Renal cortical epithelial cell (primary cell): ENCODE measurements around the gene METTL16. TPM values are rescaled to one million over a fixed set of nuclear protein-coding genes. Genes with fewer than 3 reads are reported as not detected.
"Not testable (repeated sequence)": the region's sequence is repeated elsewhere in the genome, so short reads cannot be mapped to it uniquely, and the experiment has no call there.

Experiments
- DNase-seq: peaks from one replicate; pipeline ENCODE4 v3.0.0-alpha.2; 2011; ENCODE audit warnings: low read depth
- total RNA-seq: library from RNA; depleted of rRNA; stranded (reverse); fragments of >200 nt; gene quantifications from 2 replicates; pipeline ENCODE4 v1.2.3, GENCODE V29; 2014

Gene METTL16, protein sequence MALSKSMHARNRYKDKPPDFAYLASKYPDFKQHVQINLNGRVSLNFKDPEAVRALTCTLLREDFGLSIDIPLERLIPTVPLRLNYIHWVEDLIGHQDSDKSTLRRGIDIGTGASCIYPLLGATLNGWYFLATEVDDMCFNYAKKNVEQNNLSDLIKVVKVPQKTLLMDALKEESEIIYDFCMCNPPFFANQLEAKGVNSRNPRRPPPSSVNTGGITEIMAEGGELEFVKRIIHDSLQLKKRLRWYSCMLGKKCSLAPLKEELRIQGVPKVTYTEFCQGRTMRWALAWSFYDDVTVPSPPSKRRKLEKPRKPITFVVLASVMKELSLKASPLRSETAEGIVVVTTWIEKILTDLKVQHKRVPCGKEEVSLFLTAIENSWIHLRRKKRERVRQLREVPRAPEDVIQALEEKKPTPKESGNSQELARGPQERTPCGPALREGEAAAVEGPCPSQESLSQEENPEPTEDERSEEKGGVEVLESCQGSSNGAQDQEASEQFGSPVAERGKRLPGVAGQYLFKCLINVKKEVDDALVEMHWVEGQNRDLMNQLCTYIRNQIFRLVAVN
- total RNA-seq: 13.4 and 18.2 TPM in 2 replicates

- peak; percentile 99 for DNase-seq
Observed at GRCh38 chr17:2511462-2512369, at the start of gene METTL16. METTL16 (minus strand) TSS chr17:2511888; CDS start chr17:2502331, 9,557 bp downstream.

DNA sequence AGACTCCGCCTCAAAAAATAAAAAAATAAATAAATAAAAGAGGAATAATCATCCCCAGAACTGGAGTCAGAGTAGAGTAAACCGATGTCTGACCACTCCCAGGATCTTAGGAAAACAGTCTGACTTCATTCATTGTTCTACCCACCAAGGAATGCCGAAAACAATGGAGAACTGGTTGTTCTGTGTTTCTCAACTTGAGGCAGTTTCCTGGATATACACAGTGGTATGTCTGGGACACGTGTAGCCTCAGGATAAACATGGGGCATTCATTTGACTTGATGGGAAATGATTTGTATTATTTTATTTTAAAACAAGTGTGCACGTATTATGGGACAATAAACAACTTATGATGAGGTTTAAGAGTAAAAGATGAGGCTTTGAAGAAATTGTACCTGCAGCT lies 49.0 kb upstream of the METTL16 start:
- no peak for DNase-seq

- DNase-seq: no peak
Observed at GRCh38 chr17:2551928-2552327, 40.2 kb upstream of the METTL16 start.

GRCh38 chr17:2551493-2551892 lies 39.8 kb upstream of the METTL16 start:
- no peak for DNase-seq

- DNase-seq: no peak
Observed at GRCh38 chr17:2549392-2550211, 37.9 kb upstream of the METTL16 start.

GRCh38 chr17:2548026-2548425 lies 36.3 kb upstream of the METTL16 start:
- DNase-seq: not testable (repeated sequence)

DNA sequence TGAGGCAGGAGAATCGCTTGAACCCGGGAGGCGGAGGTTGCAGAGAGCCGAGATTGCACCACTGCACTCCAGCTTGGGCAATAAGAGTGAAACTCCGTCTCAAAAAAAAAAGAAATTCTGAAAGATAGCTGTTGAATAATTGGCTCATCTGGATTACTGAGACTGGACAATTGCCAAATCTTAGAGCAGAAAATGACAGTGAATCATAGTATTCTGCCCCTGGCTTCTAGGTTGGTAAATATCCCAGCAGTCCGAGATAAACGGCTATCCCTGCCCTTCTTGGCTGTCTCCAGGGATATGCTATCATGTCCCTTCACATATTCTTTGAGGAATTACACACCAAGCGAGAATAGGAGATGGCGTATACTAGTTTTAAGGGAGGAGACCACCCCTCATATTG lies 35.5 kb upstream of the METTL16 start:
- peak; percentile 32 for DNase-seq

GRCh38 chr17:2545393-2545792 lies 33.7 kb upstream of the METTL16 start:
- DNase-seq: peak; percentile 43

DNA sequence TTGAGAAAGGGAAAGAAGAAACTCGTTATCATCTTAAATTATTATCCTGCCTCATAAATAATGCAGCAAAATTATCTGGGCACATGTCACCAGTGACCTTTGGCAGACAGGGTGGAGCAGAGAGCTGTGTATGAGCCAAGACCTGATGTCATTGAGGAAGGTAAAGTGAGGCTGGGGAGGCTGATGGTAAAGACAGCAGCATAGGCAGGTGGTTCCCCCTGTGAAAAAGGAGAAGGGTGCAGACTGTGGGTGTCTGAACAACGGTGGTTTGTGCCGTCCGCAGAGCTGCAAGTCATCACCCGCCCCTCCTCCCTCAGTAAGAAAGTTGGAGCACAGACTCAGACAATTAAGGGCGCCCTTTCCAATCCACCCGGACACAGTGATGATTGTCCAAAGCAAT lies 30.8 kb upstream of the METTL16 start:
- DNase-seq: no peak

DNA sequence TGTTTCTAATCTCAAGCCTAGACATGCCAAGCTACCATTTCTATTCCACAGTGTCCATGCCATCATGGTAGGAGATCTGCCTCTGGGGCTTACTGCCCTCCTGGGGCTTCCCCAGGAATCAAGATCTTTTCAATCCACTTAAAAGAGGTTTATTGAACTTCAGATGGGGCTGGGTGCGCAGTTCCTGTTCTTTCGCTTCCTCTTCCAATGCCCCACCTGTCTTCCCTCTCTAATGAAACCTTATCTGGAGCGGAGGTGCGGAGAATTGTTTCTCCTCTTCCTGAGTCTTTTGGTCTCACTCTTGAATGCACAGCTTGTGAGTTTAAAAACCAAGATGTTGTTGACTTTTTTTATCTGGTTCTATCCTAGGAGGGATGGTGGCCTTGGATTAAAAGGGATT lies 30.4 kb upstream of the METTL16 start:
- DNase-seq: no peak

GRCh38 chr17:2537579-2537978 lies 25.9 kb upstream of the METTL16 start:
- DNase-seq: not testable (repeated sequence)

GRCh38 chr17:2532146-2532720 lies 20.5 kb upstream of the METTL16 start:
- no peak for DNase-seq

GRCh38 chr17:2531243-2531954 lies 19.7 kb upstream of the METTL16 start:
- DNase-seq: not testable (repeated sequence)

- not testable (repeated sequence) for DNase-seq
Observed at GRCh38 chr17:2521775-2522410, 10.2 kb upstream of the METTL16 start.

GRCh38 chr17:2521257-2521656 lies 9.6 kb upstream of the METTL16 start:
- DNase-seq: no peak

DNA sequence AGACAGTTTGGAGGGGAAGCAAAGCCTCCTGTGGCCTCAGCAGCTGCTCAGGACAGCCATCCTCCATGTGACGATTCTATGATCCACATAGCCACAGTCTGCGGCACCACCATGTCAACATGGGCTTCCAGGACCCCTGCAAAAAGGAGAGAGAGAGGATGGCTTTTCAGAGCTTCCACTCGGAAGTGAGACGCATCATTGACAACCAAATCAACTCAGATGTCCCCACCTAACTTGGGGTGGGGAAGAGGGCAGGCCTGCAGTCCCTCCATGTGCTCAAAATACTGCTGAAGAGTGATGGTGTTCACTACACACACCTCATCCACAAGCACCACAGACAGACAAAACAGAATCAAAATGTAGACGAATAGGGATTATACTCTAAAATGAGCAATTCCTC lies 5.9 kb upstream of the METTL16 start:
- DNase-seq: no peak

GRCh38 chr17:2511138-2511461 lies 588 bp downstream of the METTL16 start:
- no peak for DNase-seq

- DNase-seq: no peak
Observed at GRCh38 chr17:2510559-2510958, 1.1 kb downstream of the METTL16 start.

DNA sequence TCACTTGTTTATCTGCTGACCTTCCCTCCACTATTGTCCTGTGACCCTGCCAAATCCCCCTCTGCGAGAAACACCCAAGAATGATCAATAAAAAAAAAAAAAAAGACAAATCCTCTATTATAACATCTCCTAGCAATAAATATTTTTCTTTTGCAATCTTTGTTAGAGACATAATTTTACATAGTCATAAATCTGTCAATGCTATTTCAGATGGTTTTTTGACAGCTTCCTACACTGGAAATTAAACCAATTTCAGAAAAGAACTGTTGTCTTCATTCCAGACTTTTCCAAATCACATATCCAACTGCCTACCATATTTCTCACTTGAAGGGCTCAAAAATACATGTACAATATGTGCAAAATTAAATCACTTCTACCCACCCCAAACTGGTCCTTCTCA lies 3.7 kb downstream of the METTL16 start:
- no peak for DNase-seq

DNA sequence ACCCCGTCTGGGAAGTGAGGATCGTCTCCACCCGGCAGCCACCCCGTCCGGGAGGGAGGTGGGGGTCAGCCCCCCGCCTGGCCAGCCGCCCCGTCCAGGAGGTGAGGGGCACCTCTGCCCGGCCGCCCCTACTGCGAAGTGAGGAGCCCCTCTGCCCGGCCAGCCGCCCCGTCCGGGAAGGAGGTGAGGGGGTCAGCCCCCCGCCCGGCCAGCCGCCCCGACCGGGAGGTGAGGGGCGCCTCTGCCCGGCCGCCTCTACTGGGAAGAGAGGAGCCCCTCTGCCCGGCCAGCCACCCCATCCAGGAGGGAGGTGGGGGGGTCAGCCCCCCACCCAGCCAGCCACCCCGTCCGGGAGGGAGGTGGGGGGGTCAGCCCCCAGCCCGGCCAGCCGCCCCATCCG lies 4.7 kb downstream of the METTL16 start:
- not testable (repeated sequence) for DNase-seq
